Gastrocnemius medialis (tissue), 4 donors: ENCODE data around the gene OR2AE1. TPM values are rescaled to one million over a fixed set of nuclear protein-coding genes. Genes with fewer than 3 reads are reported as not detected.

Experiments used
- ATAC-seq, 2 donors: fragments of 150-250 bp; one replicate each; pipeline ENCODE4 v1.9.1; 2016
- DNase-seq, 2 donors: peaks; one replicate each; pipeline ENCODE4 v3.0.0-alpha.2; 2019
- H3K27ac ChIP-seq, 4 donors: fragments of 200-600 bp; sonication (generic); 1 replicate in 1 of 4; 2 replicates in 3 of 4; pipeline ENCODE4 v1.5.1; 2016 to 2018; ENCODE audit warnings: mild to moderate bottlenecking in 2 of 4, moderate library complexity in 1 of 4
- H3K27me3 ChIP-seq, 3 donors: fragments of 200-600 bp; sonication (generic) in 2 of 3; 1 replicate in 1 of 3; 2 replicates in 2 of 3; pipeline versions ENCODE4 v1.5.1 to v1.6.0; 2016 to 2019; ENCODE audit warnings: mild to moderate bottlenecking in 1 of 3, moderate library complexity in 1 of 3
- H3K36me3 ChIP-seq, 2 donors: fragments of 200-600 bp; sonication (generic) in 1 of 2; one replicate each; pipeline ENCODE4 v1.5.1; 2017 to 2018
- H3K4me1 ChIP-seq, 2 donors: fragments of 200-600 bp; sonication (generic) in 1 of 2; one replicate each; pipeline ENCODE4 v1.5.1; 2016 to 2017; ENCODE audit warnings: mild to moderate bottlenecking in 2 of 2
- H3K4me3 ChIP-seq, 4 donors: fragments of 200-600 bp; sonication (generic) in 3 of 4; 1 replicate in 1 of 4; 2 replicates in 3 of 4; pipeline ENCODE4 v1.5.1; 2016 to 2019; ENCODE audit warnings: mild to moderate bottlenecking in 2 of 4
- H3K9me3 ChIP-seq, 3 donors: fragments of 200-600 bp; sonication (generic) in 2 of 3; 1 replicate in 1 of 3; 2 replicates in 2 of 3; pipeline ENCODE4 v1.5.1; 2016 to 2019
- CTCF ChIP-seq, 5 experiments: fragments of 450-650 bp in 3 of 5; fragments of 200-600 bp in 2 of 5; sonication (generic) in 2 of 5; IDR thresholded peaks in 4 of 5; conservative IDR thresholded peaks in 1 of 5; 1 replicate in 4 of 5; 2 replicates in 1 of 5; pipeline ENCODE4 v1.5.1; 2016 to 2019; ENCODE audit warnings: antibody characterized with exemption in 5 of 5, mild to moderate bottlenecking in 3 of 5, moderate library complexity in 3 of 5
- POLR2A ChIP-seq, 2 donors: fragments of 450-650 bp; IDR thresholded peaks; one replicate each; pipeline ENCODE4 v1.6.1; 2017; ENCODE audit warnings: antibody characterized with exemption in 2 of 2, mild to moderate bottlenecking in 2 of 2, moderate library complexity in 2 of 2
- in situ Hi-C, 4 donors: fragments of 200-750 bp; cut with MboI; loops; one replicate each; pipeline versions ENCODE4 v1.15.0 to v1.8.0; 2017; ENCODE audit warnings: low sequenced_read_pairs in 4 of 4
- intact Hi-C: fragments of 100-400 bp; cut with DNase I; formaldehyde crosslinking; loops from one replicate; pipeline ENCODE4 v1.15.1; 2023; ENCODE audit warnings: low total_unique reads
- total RNA-seq, 4 donors: library from RNA; depleted of rRNA; stranded (reverse); fragments of >200 nt; gene quantifications; one replicate each; pipeline versions ENCODE4 v1.1.0 to v1.2.3, GENCODE V29; 2016

Gene OR2AE1
- total RNA-seq, 4 donors from 2014 or later: not detected

GRCh38 chr7:99848420-99849216 is 28.2 kb downstream of the OR2AE1 start:
- no peak for DNase-seq
- intact Hi-C loops (no loop called here), in situ Hi-C loops (loop anchor here in 1 of 4 donors (25.0 kb wide), 1 partner anchor 211 kb away; no protein-coding TSS in a partner anchor)
- Histone ChIP-seq H3K27ac (no peak overlapping the region), H3K4me1 (no peaks in the 10 kb centered on the region), H3K36me3 (no peaks in the 10 kb centered on the region), H3K27me3 (no peaks in the 10 kb centered on the region), H3K9me3 (no peaks in the 10 kb centered on the region), H3K4me3 (no peak overlapping the region)
- no peak for ATAC-seq
- TF ChIP-seq POLR2A (IDR thresholded peaks at IDR 0.05) (no peak), CTCF (IDR thresholded peaks at IDR 0.05 in 4 of 5, conservative IDR thresholded peaks at IDR 0.05 in 1 of 5) (no peak)

GRCh38 chr7:99844328-99844727 is 32.5 kb downstream of the OR2AE1 start:
- in situ Hi-C loops (loop anchor here in 1 of 4 donors (25.0 kb wide), 1 partner anchor 207 kb away; no protein-coding TSS in a partner anchor), intact Hi-C loops (no loop called here)
- Histone ChIP-seq H3K27ac (no peak overlapping the region), H3K9me3 (no peaks in the 10 kb centered on the region), H3K4me1 (no peaks in the 10 kb centered on the region), H3K36me3 (no peaks in the 10 kb centered on the region), H3K27me3 (no peaks in the 10 kb centered on the region), H3K4me3 (no peak overlapping the region)
- ATAC-seq: no peak
- no peak for TF ChIP-seq CTCF (IDR thresholded peaks at IDR 0.05 in 4 of 5, conservative IDR thresholded peaks at IDR 0.05 in 1 of 5)
- no peak for TF ChIP-seq POLR2A (IDR thresholded peaks at IDR 0.05)
- DNase-seq: no peak

GRCh38 chr7:99843808-99844207 is 33.0 kb downstream of the OR2AE1 start:
- H3K36me3 ChIP-seq: no peaks in the 10 kb centered on the region
- no peak for DNase-seq
- H3K4me1 ChIP-seq: no peaks in the 10 kb centered on the region
- H3K27me3 ChIP-seq: no peaks in the 10 kb centered on the region
- H3K27ac ChIP-seq: no peak overlapping the region
- intact Hi-C loops: no loop called here
- H3K9me3 ChIP-seq: no peaks in the 10 kb centered on the region
- TF ChIP-seq POLR2A (IDR thresholded peaks at IDR 0.05) (no peak), CTCF (IDR thresholded peaks at IDR 0.05 in 4 of 5, conservative IDR thresholded peaks at IDR 0.05 in 1 of 5) (no peak)
- ATAC-seq: no peak
- H3K4me3 ChIP-seq: no peak overlapping the region
- in situ Hi-C loops: loop anchor here in 1 of 4 donors (25.0 kb wide), 1 partner anchor 207 kb away; no protein-coding TSS in a partner anchor

- DNase-seq (no peak), ATAC-seq (no peak)
- Histone ChIP-seq H3K27me3 (no peaks in the 10 kb centered on the region), H3K4me3 (no peak overlapping the region), H3K27ac (no peak overlapping the region), H3K4me1 (no peaks in the 10 kb centered on the region), H3K9me3 (no peaks in the 10 kb centered on the region), H3K36me3 (no peaks in the 10 kb centered on the region)
- TF ChIP-seq POLR2A (IDR thresholded peaks at IDR 0.05) (no peak), CTCF (IDR thresholded peaks at IDR 0.05 in 4 of 5, conservative IDR thresholded peaks at IDR 0.05 in 1 of 5) (no peak)
- in situ Hi-C loops (loop anchor here in 1 of 4 donors (25.0 kb wide), 1 partner anchor 206 kb away; no protein-coding TSS in a partner anchor), intact Hi-C loops (no loop called here)
Measured at GRCh38 chr7:99842926-99843325, 33.9 kb downstream of the OR2AE1 start.
